BE2C (cell line): ENCODE data around the gene MAP3K15.

Experiments
- DNase-seq: peaks from one replicate; pipeline ENCODE4 v3.0.0-alpha.2; 2020
- H3K27me3 ChIP-seq: fragments of 250-450 bp; sonication (Bioruptor Pico); 2 replicates; pipeline ENCODE4 v1.5.1; 2020; ENCODE audit warnings: mild to moderate bottlenecking
- H3K36me3 ChIP-seq: fragments of 250-450 bp; sonication (Bioruptor Pico); 2 replicates; pipeline ENCODE4 v1.5.1; 2020; ENCODE audit warnings: mild to moderate bottlenecking
- H3K4me1 ChIP-seq: fragments of 250-450 bp; sonication (Bioruptor Pico); 2 replicates; pipeline ENCODE4 v1.5.1; 2020
- H3K4me3 ChIP-seq: 2 replicates; pipeline ENCODE4 v1.5.1; 2011; ENCODE audit warnings: low read depth, low read length
- H3K9me3 ChIP-seq: fragments of 250-450 bp; sonication (Bioruptor Pico); 2 replicates; pipeline ENCODE4 v1.5.1; 2020
- CTCF ChIP-seq: IDR thresholded peaks from 2 replicates; pipeline ENCODE4 v1.5.1; 2012; ENCODE audit warnings: mild to moderate bottlenecking, low read depth, low read length

Gene MAP3K15

GRCh38 chrX:19410259-19410658 is 105.0 kb downstream of the MAP3K15 start:
- no peaks in the 10 kb centered on the region for H3K36me3 ChIP-seq
- no peak for DNase-seq
- no peaks in the 10 kb centered on the region for H3K9me3 ChIP-seq
- H3K4me3 ChIP-seq = no peak overlapping the region
- H3K27me3 ChIP-seq = no peaks in the 10 kb centered on the region
- no peak for TF ChIP-seq CTCF
- H3K4me1 ChIP-seq = no peaks in the 10 kb centered on the region

GRCh38 chrX:19403696-19404095 is 111.6 kb downstream of the MAP3K15 start:
- Histone ChIP-seq H3K36me3 (no peaks in the 10 kb centered on the region), H3K4me3 (no peak overlapping the region), H3K9me3 (no peaks in the 10 kb centered on the region), H3K27me3 (no peaks in the 10 kb centered on the region), H3K4me1 (no peaks in the 10 kb centered on the region)
- TF ChIP-seq CTCF = no peak
- no peak for DNase-seq

DNA sequence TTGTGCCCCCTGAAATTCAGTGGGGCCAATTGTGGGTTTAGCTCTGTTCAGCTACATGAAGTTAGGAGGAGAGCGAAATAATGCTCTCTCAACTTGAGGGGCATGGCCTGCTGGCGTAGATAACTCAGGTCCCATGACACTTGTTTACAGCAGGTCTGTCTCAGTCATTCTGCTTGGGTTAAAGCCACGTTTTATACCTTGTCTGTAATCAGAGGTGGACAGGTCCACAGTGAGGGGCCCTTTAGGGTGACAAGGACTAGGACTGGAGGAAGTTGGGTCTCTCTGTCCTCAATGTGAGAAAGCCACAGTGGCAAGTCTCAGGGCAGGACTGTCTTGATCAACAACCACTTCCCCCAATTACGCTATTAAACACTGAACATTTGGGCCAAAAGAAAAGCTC is 122.6 kb downstream of the MAP3K15 start:
- no peak for DNase-seq
- Histone ChIP-seq H3K27me3 (no peaks in the 10 kb centered on the region), H3K4me3 (no peak overlapping the region), H3K36me3 (no peaks in the 10 kb centered on the region), H3K4me1 (no peaks in the 10 kb centered on the region), H3K9me3 (no peaks in the 10 kb centered on the region)
- TF ChIP-seq CTCF = no peak

DNA sequence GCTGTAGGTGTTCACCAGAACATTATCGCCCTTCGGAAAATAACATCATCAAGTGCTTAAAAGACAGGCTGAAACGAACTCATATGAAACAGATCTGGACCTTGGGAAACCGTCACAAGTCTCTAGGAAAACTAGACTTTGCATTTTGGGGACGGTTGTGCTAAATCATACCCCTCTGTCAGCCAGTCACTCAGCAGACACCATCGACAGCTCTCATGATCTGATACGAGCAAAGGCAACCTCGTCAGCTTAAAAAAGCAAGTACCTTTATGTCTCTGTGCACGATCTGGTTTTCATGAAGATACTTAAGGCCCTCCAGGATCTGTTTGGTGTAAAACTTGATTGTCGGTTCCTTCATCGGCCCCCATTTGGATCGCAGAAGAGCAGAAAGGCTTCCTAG is 123.2 kb downstream of the MAP3K15 start:
- no peaks in the 10 kb centered on the region for H3K27me3 ChIP-seq
- no peaks in the 10 kb centered on the region for H3K36me3 ChIP-seq
- no peak for DNase-seq
- no peaks in the 10 kb centered on the region for H3K9me3 ChIP-seq
- TF ChIP-seq CTCF = no peak
- H3K4me3 ChIP-seq = no peak overlapping the region
- H3K4me1 ChIP-seq = no peaks in the 10 kb centered on the region

GRCh38 chrX:19389227-19389845 is 126.0 kb downstream of the MAP3K15 start:
- H3K9me3 ChIP-seq = no peaks in the 10 kb centered on the region
- TF ChIP-seq CTCF = no peak
- DNase-seq = no peak
- no peaks in the 10 kb centered on the region for H3K36me3 ChIP-seq
- H3K4me1 ChIP-seq = no peaks in the 10 kb centered on the region
- no peaks in the 10 kb centered on the region for H3K27me3 ChIP-seq
- H3K4me3 ChIP-seq = no peak overlapping the region

DNA sequence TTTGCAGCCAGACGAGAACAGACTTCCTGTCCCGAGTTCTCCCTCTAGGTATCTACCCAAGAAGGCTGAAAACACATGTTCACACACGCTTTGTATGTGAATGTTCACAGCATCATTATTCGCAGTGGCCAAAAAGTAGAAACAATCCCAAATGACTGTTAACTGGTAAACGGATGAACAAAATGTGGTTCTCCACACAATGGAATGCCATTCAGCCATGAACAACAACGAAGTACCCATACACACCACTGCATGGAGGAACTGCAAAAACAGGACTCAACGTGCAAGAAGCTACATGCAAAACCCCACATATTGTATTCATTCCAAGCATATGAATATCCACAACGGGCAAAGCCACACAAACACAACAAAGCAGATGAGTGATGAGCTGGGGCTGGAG is 126.6 kb downstream of the MAP3K15 start:
- DNase-seq = no peak
- Histone ChIP-seq H3K36me3 (no peaks in the 10 kb centered on the region), H3K4me3 (no peak overlapping the region), H3K4me1 (no peaks in the 10 kb centered on the region), H3K9me3 (no peaks in the 10 kb centered on the region), H3K27me3 (no peaks in the 10 kb centered on the region)
- TF ChIP-seq CTCF = no peak
